MM.1S (cell line): Measurements from ENCODE around the gene RMI1.
"Not testable (repeated sequence)": the region's sequence is repeated elsewhere in the genome, so short reads cannot be mapped to it uniquely, and the experiment has no call there.

Experiments
- DNase-seq: peaks from one replicate; pipeline ENCODE4 v3.0.0-alpha.2; 2015
- H2AFZ ChIP-seq: fragments of 300-600 bp; sonication (generic); 2 replicates; pipeline ENCODE4 v1.6.0; 2016; ENCODE audit warnings: antibody characterized with exemption, low read length
- H3F3A ChIP-seq: fragments of 300-600 bp; sonication (generic); 2 replicates; pipeline ENCODE4 v1.6.1; 2016; ENCODE audit warnings: mild to moderate bottlenecking, antibody characterized with exemption, low read length, moderate library complexity, mixed read lengths; ENCODE audit not compliant: insufficient read depth
- H3K27ac ChIP-seq: fragments of 300-600 bp; sonication (generic); 2 replicates; pipeline ENCODE4 v1.5.1; 2016; ENCODE audit warnings: mild to moderate bottlenecking, low read length
- H3K27me3 ChIP-seq: fragments of 300-600 bp; sonication (generic); replicated peaks from 2 replicates; pipeline ENCODE4 v1.6.0; 2016; ENCODE audit warnings: low read length; ENCODE audit not compliant: insufficient read depth
- H3K36me3 ChIP-seq: fragments of 300-600 bp; sonication (generic); replicated peaks from 2 replicates; pipeline ENCODE4 v1.6.1; 2016; ENCODE audit warnings: mild to moderate bottlenecking, low read length, mixed read lengths; ENCODE audit not compliant: insufficient read depth
- H3K4me1 ChIP-seq: fragments of 300-600 bp; sonication (generic); 2 replicates; pipeline ENCODE4 v1.6.1; 2016; ENCODE audit warnings: low read length, mixed read lengths
- H3K4me2 ChIP-seq: fragments of 300-600 bp; sonication (generic); 2 replicates; pipeline ENCODE4 v1.6.0; 2016; ENCODE audit warnings: low read depth, low read length
- H3K4me3 ChIP-seq: fragments of 300-600 bp; sonication (generic); 2 replicates; pipeline ENCODE4 v1.5.1; 2016; ENCODE audit warnings: low read length, mixed read lengths
- H3K79me2 ChIP-seq: fragments of 300-600 bp; sonication (generic); 2 replicates; pipeline ENCODE4 v1.6.1; 2016; ENCODE audit warnings: mixed run types, low read length, mixed read lengths
- H3K9ac ChIP-seq: fragments of 300-600 bp; sonication (generic); 2 replicates; pipeline ENCODE4 v1.6.1; 2016; ENCODE audit warnings: low read length, mixed read lengths
- H3K9me2 ChIP-seq: fragments of 300-600 bp; sonication (generic); replicated peaks from 2 replicates; pipeline ENCODE4 v1.6.1; 2016; ENCODE audit warnings: mild to moderate bottlenecking, low read length, mixed read lengths; ENCODE audit not compliant: insufficient read depth
- H3K9me3 ChIP-seq: fragments of 300-600 bp; sonication (generic); replicated peaks from 2 replicates; pipeline ENCODE4 v1.6.1; 2016; ENCODE audit warnings: mild to moderate bottlenecking, low read length, mixed read lengths; ENCODE audit not compliant: insufficient read depth
- H4K20me1 ChIP-seq: fragments of 300-600 bp; sonication (generic); 2 replicates; pipeline ENCODE4 v1.6.1; 2016; ENCODE audit warnings: mild to moderate bottlenecking, low read length, moderate library complexity, mixed read lengths; ENCODE audit not compliant: insufficient read depth
- EZH2 ChIP-seq: fragments of 300-600 bp; sonication (generic); optimal IDR thresholded peaks from 2 replicates; pipeline ENCODE3; 2017; ENCODE audit warnings: low read depth, mild to moderate bottlenecking, antibody characterized with exemption, low read length, mixed read lengths
- EZH2phosphoT487 ChIP-seq: fragments of 300-600 bp; sonication (generic); IDR thresholded peaks from 2 replicates; pipeline ENCODE4 v1.6.1; 2018; ENCODE audit warnings: antibody characterized with exemption, low read length

Gene RMI1

DNA sequence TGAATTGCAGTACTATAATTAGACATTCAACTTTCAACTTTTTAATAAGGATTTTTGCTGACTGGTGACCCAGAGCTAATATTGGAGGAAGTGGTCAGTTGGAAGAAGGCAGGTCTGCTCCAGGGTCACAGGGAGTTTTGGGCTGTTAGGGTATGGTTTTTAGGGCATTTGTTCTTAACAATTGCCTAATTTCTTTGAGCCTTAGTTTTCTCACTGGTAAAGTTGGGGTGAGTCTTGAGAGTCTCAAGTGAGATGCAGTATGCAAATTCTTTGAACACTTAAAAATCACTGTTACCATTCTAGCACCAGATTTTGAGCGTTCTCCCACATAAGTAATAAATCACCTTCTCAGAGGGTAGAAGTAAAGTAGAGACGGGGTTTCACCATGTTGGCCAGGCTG, 50.9 kb downstream of the RMI1 start:
- no peak for DNase-seq
- Histone ChIP-seq H3K27me3 (no peaks in the 10 kb centered on the region), H3K9me3 (no peaks in the 10 kb centered on the region), H3K9ac (no peak overlapping the region), H3K4me1 (no peaks in the 10 kb centered on the region), H3K79me2 (no peaks in the 10 kb centered on the region), H3K4me2 (no peak overlapping the region), H2AFZ (no peak overlapping the region), H3K36me3 (no peaks in the 10 kb centered on the region), H3F3A (no peaks in the 10 kb centered on the region), H3K9me2 (no peaks in the 10 kb centered on the region), H4K20me1 (no peaks in the 10 kb centered on the region), H3K4me3 (no peak overlapping the region), H3K27ac (no peak overlapping the region)
- TF ChIP-seq EZH2phosphoT487 (no peak), EZH2 (no peak)

DNA sequence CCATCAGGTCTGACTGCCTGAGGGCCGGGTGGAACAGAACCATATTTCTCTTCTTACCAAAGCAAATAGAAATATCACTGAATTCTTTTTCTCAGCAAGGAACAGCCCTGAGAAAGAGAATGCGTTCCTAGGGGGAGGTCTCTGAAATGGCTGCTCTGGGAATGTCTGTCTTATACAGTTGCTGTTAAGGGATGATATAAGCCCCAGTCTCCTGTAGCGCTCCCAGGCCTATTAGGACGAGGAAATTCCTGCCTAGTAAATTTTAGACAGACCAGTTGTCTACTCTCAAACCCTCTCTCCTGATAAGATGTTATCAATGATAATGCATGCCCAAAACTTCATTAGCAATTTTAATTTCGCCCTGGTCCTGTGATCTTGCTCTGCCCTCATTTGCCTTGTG, 61.3 kb downstream of the RMI1 start:
- H3K27me3 ChIP-seq, H4K20me1 ChIP-seq, H3K27ac ChIP-seq, H3K4me3 ChIP-seq, H3K79me2 ChIP-seq, H3K4me1 ChIP-seq, H3K9me3 ChIP-seq, H3K9ac ChIP-seq, H3K4me2 ChIP-seq, DNase-seq, H3K9me2 ChIP-seq, H2AFZ ChIP-seq, H3F3A ChIP-seq, H3K36me3 ChIP-seq: not testable (repeated sequence)

DNA sequence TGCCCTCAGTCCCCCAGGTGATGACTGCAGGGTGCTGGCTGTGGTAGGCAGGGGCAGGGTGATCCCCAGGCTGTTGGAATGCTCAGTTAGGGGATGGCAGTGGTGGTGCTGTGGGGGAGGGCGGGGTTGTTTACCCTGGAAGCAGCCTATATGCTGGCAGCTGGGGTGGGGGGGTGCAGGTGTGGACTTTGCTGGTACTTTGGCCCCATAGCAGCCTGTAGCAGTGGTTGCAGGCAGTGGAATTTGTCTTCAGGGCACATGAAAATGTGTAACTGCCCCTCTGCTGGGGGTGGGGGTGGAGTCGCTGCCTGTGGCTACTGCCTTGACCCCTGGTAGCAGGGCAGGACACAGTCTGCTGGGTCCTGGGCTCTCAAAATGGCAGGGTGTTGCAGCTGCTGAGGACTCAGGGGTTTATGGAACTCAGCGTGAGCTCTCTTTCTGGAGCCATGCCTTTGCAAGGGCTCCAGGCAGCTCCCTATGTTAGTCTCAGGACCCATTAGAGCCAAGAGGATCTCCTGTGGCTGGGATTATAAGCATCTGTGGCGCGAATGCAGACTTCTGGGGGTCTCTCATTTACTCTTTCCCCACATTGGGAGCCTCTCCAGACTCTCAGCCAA, 65.0 kb downstream of the RMI1 start:
- no peak for TF ChIP-seq EZH2phosphoT487
- no peak for TF ChIP-seq EZH2

More for the DNA sequence above, 65.0 kb downstream of the RMI1 start:
- no peak for DNase-seq
- H3K4me3 ChIP-seq = no peak overlapping the region
- no peak overlapping the region for H3K9ac ChIP-seq
- no peak overlapping the region for H3K4me2 ChIP-seq
- H3K27me3 ChIP-seq = no peaks in the 10 kb centered on the region
- no peaks in the 10 kb centered on the region for H3K9me3 ChIP-seq
- H3F3A ChIP-seq = no peaks in the 10 kb centered on the region
- H3K36me3 ChIP-seq = no peaks in the 10 kb centered on the region
- H4K20me1 ChIP-seq = no peaks in the 10 kb centered on the region
- no peaks in the 10 kb centered on the region for H3K9me2 ChIP-seq
- H3K79me2 ChIP-seq = no peaks in the 10 kb centered on the region
- no peaks in the 10 kb centered on the region for H3K4me1 ChIP-seq
- no peak overlapping the region for H2AFZ ChIP-seq
- H3K27ac ChIP-seq = no peak overlapping the region
